Activated CD4-positive, alpha-beta T cell treated with anti-CD3 and anti-CD28 coated beads, Interleukin-2, amount 50 U/mL, for 16 hours (primary cell): Measurements from ENCODE around the gene OR10P1.
"Not testable (repeated sequence)": the region's sequence is repeated elsewhere in the genome, so short reads cannot be mapped to it uniquely, and the experiment has no call there.

Experiments used
- DNase-seq: peaks from one replicate; pipeline ENCODE4 v3.0.0-alpha.2; 2020

The OR10P1 gene, protein sequence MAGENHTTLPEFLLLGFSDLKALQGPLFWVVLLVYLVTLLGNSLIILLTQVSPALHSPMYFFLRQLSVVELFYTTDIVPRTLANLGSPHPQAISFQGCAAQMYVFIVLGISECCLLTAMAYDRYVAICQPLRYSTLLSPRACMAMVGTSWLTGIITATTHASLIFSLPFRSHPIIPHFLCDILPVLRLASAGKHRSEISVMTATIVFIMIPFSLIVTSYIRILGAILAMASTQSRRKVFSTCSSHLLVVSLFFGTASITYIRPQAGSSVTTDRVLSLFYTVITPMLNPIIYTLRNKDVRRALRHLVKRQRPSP

DNA sequence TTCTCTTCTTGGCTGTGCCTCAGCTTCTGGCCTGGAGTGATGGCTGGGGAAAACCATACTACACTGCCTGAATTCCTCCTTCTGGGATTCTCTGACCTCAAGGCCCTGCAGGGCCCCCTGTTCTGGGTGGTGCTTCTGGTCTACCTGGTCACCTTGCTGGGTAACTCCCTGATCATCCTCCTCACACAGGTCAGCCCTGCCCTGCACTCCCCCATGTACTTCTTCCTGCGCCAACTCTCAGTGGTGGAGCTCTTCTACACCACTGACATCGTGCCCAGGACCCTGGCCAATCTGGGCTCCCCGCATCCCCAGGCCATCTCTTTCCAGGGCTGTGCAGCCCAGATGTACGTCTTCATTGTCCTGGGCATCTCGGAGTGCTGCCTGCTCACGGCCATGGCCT lies at the start of gene OR10P1:
TSS of gene OR10P1 (plus strand) at position 40 of the 400 bp plus-strand sequence. CDS start at position 40, 0 bp downstream.
- DNase-seq, result no peak

GRCh38 chr12:55590152-55590551 lies 46.5 kb upstream of the OR10P1 start:
- DNase-seq, result not testable (repeated sequence)

DNA sequence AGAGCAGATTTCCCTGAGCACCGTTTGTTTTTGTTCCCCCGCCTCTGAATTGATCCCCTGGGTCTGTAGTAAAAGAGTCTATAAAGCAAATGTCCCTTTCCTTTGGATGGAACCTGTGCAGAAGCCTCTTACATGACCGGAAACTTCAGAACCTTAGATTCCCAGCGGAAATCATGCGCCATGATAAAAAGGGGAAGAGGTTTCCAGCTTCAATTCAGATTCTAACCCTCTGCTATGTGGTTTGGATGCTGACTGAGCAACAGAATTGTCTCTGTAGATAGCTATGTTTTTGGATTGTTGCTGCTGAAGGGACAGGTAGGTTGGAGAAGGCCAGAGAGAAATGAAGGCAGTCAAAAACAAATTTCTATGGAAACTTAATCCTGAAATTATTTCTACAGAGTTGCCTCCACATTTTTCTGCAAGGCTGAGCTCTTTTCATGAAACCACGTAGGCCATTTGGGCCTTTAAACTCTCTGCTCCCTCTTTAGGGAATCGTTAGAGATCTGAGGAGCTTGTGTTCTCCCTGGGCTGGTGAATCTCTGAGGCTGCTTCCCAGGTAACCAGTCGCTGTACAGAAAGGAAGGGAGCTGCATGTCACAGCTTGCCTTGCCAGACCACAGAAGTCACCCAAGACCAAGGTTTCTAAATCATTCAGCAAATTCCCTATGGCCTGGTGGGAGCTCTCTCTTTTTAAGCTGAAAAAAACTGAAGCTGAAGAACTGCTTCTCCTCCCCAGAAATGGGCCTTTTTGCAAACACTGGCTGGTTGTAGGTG lies 28.7 kb upstream of the OR10P1 start:
- no peak for DNase-seq

DNA sequence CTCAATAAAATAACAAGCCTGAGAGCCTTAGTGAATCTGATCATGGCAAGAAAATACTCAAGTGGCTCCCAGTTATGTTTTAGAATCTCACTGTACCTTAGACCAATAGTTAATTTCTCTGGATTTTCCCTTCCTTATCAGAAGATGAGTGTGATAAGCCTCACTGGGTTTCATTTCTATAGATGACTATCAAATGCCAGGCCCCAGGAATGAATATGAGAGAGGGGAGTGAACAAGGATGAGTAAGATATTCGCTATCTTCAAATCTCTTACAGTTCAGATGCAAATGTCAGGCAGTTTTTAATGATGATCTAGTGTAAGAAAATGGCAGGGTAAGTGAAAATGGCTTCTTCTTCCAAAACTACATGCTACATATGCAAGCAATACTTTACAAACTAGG lies 26.1 kb upstream of the OR10P1 start:
- no peak for DNase-seq

DNA sequence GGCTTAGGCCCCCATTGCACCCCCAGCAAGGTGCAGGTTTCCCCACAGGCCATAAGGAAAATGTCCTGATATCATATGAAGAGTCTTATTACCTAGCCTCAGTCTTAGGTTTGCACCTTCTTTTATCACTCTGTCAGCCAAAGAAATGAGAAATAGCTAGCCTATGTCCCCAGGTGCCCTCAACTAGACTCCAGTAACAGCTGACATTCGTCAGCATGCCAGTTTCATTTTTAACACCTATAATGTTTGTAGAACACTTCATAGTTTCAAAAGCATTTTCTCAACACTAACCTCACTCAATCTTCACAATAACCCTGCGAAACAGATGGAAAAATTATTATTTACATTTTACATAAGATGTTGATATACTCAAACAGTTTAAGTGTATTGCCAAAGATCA lies 24.0 kb upstream of the OR10P1 start:
- no peak for DNase-seq

- no peak for DNase-seq
Observed at GRCh38 chr12:55614764-55615163, 21.9 kb upstream of the OR10P1 start.

DNA sequence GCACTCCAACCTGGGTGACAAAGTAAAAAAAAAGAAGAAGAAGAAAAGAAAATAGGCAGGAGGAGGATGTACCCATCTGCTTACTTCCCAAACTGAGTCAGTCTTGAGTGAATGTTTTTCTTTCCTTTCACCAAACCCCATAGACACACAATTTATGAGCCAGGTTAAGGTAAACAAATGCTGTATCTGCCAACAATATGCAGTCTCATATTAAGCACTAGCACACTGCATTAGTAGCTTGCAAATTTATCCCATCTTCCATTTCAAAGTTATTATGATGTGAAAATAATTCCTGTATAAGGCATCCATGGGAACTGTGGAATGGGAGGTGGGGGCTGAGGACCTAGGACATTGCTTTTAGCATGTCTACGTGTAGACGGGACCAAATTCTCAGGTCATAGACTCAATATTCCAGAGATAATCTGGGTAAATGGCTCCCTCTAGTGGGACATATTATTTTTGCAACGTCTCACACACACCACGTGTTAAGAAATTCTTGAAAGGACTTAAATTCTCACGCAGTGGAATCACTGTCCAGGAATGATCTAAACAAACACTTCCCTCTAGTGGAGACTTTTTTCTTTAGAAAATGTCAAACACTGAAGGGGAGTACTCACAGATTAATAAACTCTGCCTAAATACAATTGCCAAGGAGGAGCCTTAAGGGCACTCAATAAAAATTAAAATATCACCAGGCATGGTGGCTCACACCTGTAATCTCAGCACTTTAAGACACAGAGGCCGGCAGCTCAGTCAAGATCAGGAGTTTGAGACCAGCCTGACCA lies 17.1 kb upstream of the OR10P1 start:
- peak; percentile 84 for DNase-seq

DNA sequence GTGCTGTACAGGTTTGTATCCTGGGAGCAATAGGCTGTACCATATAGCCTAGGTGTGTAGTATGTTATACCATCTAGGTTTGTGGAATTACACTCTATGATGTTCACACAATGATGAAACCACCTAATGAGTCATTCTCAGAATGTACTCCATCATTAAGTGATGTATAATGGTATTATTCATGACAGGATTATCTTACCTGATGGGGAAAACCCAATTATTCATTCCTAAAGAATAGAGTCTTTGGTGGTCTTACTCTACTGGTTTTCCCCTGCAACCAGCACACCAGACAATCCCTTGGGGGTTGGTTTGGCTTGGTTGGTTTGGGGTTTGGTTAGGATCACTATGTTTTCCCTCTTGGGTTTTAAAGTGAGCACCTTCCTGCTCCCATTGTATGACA lies 12.6 kb upstream of the OR10P1 start:
- peak; percentile 67 for DNase-seq

DNA sequence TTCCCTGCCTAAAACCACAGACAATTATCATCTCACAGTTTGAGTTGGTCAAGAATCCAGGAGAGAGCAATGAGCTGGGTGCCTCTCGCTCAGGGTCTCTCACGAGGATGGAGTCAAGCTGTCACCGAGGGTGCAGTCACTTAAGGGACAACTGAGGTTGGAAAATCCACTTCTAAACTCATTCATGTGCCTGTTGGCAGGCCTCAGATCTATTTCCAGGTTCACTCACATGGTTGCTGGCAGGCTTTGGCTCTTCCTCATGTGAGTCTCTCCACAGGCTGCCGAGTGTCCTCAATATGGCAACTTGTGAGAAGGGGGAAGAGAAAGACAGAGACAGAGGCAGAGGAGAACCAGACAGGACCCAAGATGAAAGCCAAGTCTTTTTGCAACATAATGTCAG lies 10.5 kb upstream of the OR10P1 start:
- no peak for DNase-seq

GRCh38 chr12:55629058-55629841 lies 7.4 kb upstream of the OR10P1 start:
- peak; percentile 32 for DNase-seq

- no peak for DNase-seq
Observed at GRCh38 chr12:55631056-55631455, 5.6 kb upstream of the OR10P1 start.

GRCh38 chr12:55631733-55632132 lies 5.0 kb upstream of the OR10P1 start:
- no peak for DNase-seq

DNA sequence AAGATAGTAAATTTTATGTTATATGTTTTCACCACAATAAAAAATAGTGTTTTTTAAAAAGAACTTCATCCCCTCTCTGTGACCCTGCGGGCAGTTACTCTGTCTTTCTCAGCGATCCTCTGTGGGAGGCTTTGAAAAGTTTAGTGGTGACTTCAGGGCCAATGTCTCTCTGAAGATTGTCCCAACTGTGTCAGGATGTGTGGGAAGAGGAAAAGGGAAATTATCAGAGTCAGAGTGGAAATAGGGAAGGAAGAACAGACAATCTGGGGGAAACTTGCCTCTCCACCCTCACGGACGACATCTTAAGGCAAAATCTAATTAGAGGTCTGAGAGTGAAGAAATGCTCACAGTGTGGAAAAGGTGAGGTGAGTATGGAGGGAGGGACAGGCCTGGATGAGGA lies 3.5 kb upstream of the OR10P1 start:
- DNase-seq, result no peak

GRCh38 chr12:55636116-55636655 lies 506 bp upstream of the OR10P1 start:
- no peak for DNase-seq

DNA sequence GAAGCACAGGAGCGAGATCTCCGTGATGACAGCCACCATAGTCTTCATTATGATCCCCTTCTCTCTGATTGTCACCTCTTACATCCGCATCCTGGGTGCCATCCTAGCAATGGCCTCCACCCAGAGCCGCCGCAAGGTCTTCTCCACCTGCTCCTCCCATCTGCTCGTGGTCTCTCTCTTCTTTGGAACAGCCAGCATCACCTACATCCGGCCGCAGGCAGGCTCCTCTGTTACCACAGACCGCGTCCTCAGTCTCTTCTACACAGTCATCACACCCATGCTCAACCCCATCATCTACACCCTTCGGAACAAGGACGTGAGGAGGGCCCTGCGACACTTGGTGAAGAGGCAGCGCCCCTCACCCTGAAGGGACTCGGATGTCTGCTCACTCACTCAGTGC lies 775 bp downstream of the OR10P1 start:
- DNase-seq, result peak; percentile 46

DNA sequence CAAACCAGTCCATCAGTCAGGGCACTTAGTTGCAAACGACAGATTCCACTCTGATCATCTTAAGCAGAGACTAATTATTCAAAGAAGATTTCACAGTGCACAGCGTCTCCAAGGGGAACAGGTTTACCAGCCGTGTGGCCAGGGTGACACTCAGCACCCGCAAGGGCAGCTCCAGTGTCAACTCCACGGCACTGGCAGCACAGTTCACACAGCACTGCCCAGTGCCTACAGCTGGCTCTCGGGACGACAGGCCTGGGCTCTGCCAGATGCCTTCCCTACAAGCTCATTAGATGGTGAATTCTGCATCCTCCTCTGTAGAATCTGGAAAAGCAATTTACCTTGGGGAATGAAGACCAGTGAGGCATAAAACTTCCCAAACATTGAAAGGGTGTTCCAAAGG lies 4.9 kb downstream of the OR10P1 start:
- DNase-seq, result no peak

GRCh38 chr12:55642267-55642666 lies 5.6 kb downstream of the OR10P1 start:
- no peak for DNase-seq

DNA sequence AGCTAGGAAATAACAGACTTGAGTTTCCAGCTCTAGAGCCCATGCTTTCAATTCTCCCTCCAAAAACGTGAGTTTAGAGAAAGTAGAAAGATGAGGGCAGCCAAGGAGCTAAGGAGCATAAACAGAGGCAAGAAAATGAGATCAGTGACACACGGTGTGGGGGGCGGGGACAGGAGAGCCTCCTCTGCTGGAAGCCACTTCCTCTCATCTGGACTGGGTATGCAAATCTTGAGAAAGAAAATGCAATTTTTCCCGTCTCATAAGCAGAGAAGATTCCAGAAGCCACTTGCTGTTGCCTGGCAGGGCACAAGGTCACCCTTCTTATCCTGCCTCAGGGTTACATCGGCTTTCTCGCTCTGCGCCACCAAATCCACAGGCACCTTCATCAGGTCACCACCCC lies 6.0 kb downstream of the OR10P1 start:
- no peak for DNase-seq

GRCh38 chr12:55644591-55644990 lies 7.9 kb downstream of the OR10P1 start:
- no peak for DNase-seq

DNA sequence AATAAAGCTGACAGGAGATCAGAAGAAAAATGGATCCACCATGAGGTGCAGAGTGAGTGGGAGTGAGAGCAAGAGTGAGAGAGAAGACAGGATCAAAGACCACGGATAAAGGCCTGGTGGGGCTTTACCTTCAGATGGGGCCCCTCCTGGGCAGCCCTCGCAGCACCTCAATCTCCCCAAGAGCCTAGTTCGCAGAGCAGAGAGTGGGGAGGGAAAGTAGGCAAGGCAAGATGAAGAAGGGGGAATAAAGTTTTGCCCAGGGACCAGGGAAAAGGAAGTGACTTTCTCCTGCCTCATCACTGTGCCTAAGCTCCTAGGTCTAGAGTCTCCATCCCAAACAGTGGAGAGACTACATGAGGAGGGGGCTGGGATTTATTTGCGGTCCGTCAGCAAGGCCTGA lies 10.3 kb downstream of the OR10P1 start:
- no peak for DNase-seq

DNA sequence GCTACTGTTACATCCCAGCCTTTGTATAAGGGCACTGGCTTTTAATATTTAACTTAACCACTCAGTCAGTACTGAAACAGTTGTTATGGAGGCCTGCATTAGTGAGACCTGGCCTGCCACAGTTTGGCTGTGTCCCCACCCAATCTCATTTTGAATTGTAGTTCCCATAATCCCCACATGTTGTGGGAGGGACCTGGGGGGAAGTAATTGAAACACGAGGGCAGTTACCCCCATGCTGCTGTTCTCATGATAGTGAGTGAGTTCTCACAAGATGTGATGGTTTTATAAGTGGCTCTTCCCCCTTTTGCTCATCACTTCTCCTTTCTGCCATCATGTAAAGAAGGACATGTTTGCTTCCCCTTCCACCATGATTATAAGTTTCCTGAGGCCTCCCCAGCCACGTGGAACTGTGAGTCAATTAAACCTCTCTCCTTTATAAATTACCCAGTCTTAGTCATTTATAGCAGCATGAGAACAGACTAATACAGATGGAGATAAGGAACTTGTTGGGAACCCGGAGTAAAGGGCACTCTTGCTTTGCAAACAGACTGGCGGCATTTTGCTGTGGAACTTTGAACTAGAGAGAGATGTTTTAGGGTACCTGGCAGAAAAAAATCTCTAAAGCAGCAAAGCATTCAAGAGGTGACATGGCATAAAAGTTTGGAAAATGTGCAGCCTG lies 14.1 kb downstream of the OR10P1 start:
- not testable (repeated sequence) for DNase-seq

DNA sequence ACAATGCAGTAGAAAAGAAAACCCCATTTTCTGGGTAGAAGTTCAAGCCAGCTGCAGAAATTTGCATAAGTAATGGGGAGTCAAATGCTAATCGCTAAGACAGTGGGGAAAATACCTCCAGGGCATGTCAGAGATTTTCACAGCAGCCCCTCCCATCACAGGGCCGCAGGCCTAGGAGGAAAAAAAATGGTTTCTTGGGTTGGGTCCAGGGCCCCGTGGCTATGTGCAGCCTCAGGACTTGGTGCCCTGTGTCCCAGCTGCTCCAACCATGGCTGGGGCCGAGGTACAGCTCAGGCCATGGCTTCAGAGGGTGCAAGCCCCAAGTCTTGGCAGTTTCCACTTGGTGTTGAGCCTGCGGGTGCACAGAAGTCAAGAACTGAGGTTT lies 14.6 kb downstream of the OR10P1 start:
- no peak for DNase-seq
